ENCODE results near the gene ROBO1. TPM values are rescaled to one million over a fixed set of nuclear protein-coding genes. Genes with fewer than 3 reads are reported as not detected.

ROBO1 gene
- polyA plus RNA-seq, 3 donors: 115 to 133 (median 127) TPM

GRCh38 chr3:79113876-79114275 lies 653.9 kb downstream of the ROBO1 start:
- no peak for DNase-seq (ENCODE audit: low read depth in 3 of 3, low spot score in 2 of 3)

- peak in 1 of 3 donors; percentile 24 for DNase-seq (ENCODE audit: low read depth in 3 of 3, low spot score in 2 of 3)
Measured at GRCh38 chr3:79111375-79112052, 656.3 kb downstream of the ROBO1 start.

- DNase-seq (ENCODE audit: low read depth in 3 of 3, low spot score in 2 of 3): no peak
Measured at GRCh38 chr3:79109754-79110153, 658.0 kb downstream of the ROBO1 start.

GRCh38 chr3:79103307-79103706 lies 664.5 kb downstream of the ROBO1 start:
- no peak for DNase-seq (ENCODE audit: low read depth in 3 of 3, low spot score in 2 of 3)

GRCh38 chr3:79097964-79098660 lies 669.7 kb downstream of the ROBO1 start:
- no peak for DNase-seq (ENCODE audit: low read depth in 3 of 3, low spot score in 2 of 3)

- no peak for DNase-seq (ENCODE audit: low read depth in 3 of 3, low spot score in 2 of 3)
Measured at GRCh38 chr3:79094654-79095053, 673.1 kb downstream of the ROBO1 start.

GRCh38 chr3:79086514-79086913 lies 681.3 kb downstream of the ROBO1 start:
- peak; percentile 45 to 54 (median 54) for DNase-seq (ENCODE audit: low read depth in 3 of 3, low spot score in 2 of 3)

GRCh38 chr3:79085171-79085570 lies 682.6 kb downstream of the ROBO1 start:
- DNase-seq (ENCODE audit: low read depth in 3 of 3, low spot score in 2 of 3): no peak

GRCh38 chr3:79081335-79081734 lies 686.5 kb downstream of the ROBO1 start:
- no peak for DNase-seq (ENCODE audit: low read depth in 3 of 3, low spot score in 2 of 3)

GRCh38 chr3:79074558-79074957 lies 693.2 kb downstream of the ROBO1 start:
- DNase-seq (ENCODE audit: low read depth in 3 of 3, low spot score in 2 of 3): no peak

- DNase-seq (ENCODE audit: low read depth in 3 of 3, low spot score in 2 of 3): no peak
Measured at GRCh38 chr3:79067734-79068133, 700.1 kb downstream of the ROBO1 start.

GRCh38 chr3:79066481-79066880 lies 701.3 kb downstream of the ROBO1 start:
- no peak for DNase-seq (ENCODE audit: low read depth in 3 of 3, low spot score in 2 of 3)

- DNase-seq (ENCODE audit: low read depth in 3 of 3, low spot score in 2 of 3): no peak
Measured at GRCh38 chr3:79063624-79064023, 704.2 kb downstream of the ROBO1 start.

GRCh38 chr3:79057756-79058155 lies 710.0 kb downstream of the ROBO1 start:
- DNase-seq (ENCODE audit: low read depth in 3 of 3, low spot score in 2 of 3): no peak

GRCh38 chr3:79056498-79056897 lies 711.3 kb downstream of the ROBO1 start:
- DNase-seq (ENCODE audit: low read depth in 3 of 3, low spot score in 2 of 3): no peak

- DNase-seq (ENCODE audit: low read depth in 3 of 3, low spot score in 2 of 3): no peak
Measured at GRCh38 chr3:79052054-79052681, 715.6 kb downstream of the ROBO1 start.

- no peak for DNase-seq (ENCODE audit: low read depth in 3 of 3, low spot score in 2 of 3)
Measured at GRCh38 chr3:79047581-79047980, 720.2 kb downstream of the ROBO1 start.

- DNase-seq (ENCODE audit: low read depth in 3 of 3, low spot score in 2 of 3): no peak
Measured at GRCh38 chr3:79041621-79042020, 726.2 kb downstream of the ROBO1 start.

GRCh38 chr3:79040701-79041100 lies 727.1 kb downstream of the ROBO1 start:
- no peak for DNase-seq (ENCODE audit: low read depth in 3 of 3, low spot score in 2 of 3)

GRCh38 chr3:79040091-79040490 lies 727.7 kb downstream of the ROBO1 start:
- no peak for DNase-seq (ENCODE audit: low read depth in 3 of 3, low spot score in 2 of 3)

GRCh38 chr3:79039192-79039591 lies 728.6 kb downstream of the ROBO1 start:
- DNase-seq (ENCODE audit: low read depth in 3 of 3, low spot score in 2 of 3): no peak

GRCh38 chr3:79038636-79039035 lies 729.2 kb downstream of the ROBO1 start:
- DNase-seq (ENCODE audit: low read depth in 3 of 3, low spot score in 2 of 3): no peak
